ENCODE measurements around the gene PRSS3.

Gene PRSS3

GRCh38 chr9:33816327-33817252 is 21.2 kb downstream of the PRSS3 start, which contains the start of gene UBE2R2:
TSS of gene UBE2R2 (plus strand) at chr9:33817160. CDS start at chr9:33817758, 598 bp downstream.
- Histone ChIP-seq H4K91ac (ENCODE audit: low read length) (peak within 1 kb of the TSS; percentile 96), H3K27me3 (ENCODE audit: control insufficient read depth in 1 of 2, insufficient read depth in 1 of 2, low read length in 2 of 2) (no peaks in the 10 kb centered on the region), H3K27ac (ENCODE audit: low read length, poor library complexity, severe bottlenecking) (peak within 1 kb of the TSS; percentile 97), H3K79me1 (replicated peaks; ENCODE audit: low read length, poor library complexity, severe bottlenecking) (peaks cover 1% of the 10 kb centered on the region), H2BK120ac (ENCODE audit: low read depth, low read length) (peak within 1 kb of the TSS; percentile 99), H2BK15ac (ENCODE audit: low read depth, poor library complexity, severe bottlenecking) (peak within 1 kb of the TSS; percentile 97), H3K9ac (ENCODE audit: low read length) (peak within 1 kb of the TSS; percentile 99), H3K9me3 (ENCODE audit: control insufficient read depth, low read length) (no peaks in the 10 kb centered on the region), H3K36me3 (ENCODE audit: control insufficient read depth in 1 of 2, insufficient read depth in 2 of 2, low read depth in 1 of 2, low read length in 2 of 2) (no peaks in the 10 kb centered on the region), H3K4me1 (ENCODE audit: control insufficient read depth, insufficient read depth, low read depth, low read length) (peaks cover 12% of the 10 kb centered on the region), H4K8ac (ENCODE audit: low read length) (peak within 1 kb of the TSS; percentile 79), H2BK5ac (ENCODE audit: low read depth, low read length, poor library complexity, severe bottlenecking) (peak within 1 kb of the TSS; percentile 98), H3K14ac (ENCODE audit: low read length in 2 of 2) (peak within 1 kb of the TSS; percentile 94 to 98), H3K4me2 (ENCODE audit: low read length, poor library complexity, severe bottlenecking) (peak within 1 kb of the TSS; percentile 78), H3K4me3 (ENCODE audit: insufficient read depth in 1 of 2, low read depth in 1 of 2, low read length in 2 of 2) (peak within 1 kb of the TSS; percentile 93 to 99), H3K23ac (ENCODE audit: low read length in 2 of 2) (peak within 1 kb of the TSS in 1 of 2 experiments; percentile 96), H2BK12ac (ENCODE audit: low read length in 2 of 2) (peak within 1 kb of the TSS; percentile 61 to 63), H3K4ac (ENCODE audit: low read depth in 1 of 2, low read length in 2 of 2) (peak within 1 kb of the TSS; percentile 94 to 100), H3K18ac (ENCODE audit: low read depth in 1 of 2, low read length in 2 of 2) (peak within 1 kb of the TSS; percentile 99 to 100), H2AFZ (ENCODE audit: low read depth, low read length) (peak within 1 kb of the TSS; percentile 64), H2AK5ac (ENCODE audit: low read length, severe bottlenecking) (peak within 1 kb of the TSS; percentile 96)
- DNase-seq, result peak; percentile 94
- WGBS, result 3% methylated on average over 27 of the region's 66 CpGs

DNA sequence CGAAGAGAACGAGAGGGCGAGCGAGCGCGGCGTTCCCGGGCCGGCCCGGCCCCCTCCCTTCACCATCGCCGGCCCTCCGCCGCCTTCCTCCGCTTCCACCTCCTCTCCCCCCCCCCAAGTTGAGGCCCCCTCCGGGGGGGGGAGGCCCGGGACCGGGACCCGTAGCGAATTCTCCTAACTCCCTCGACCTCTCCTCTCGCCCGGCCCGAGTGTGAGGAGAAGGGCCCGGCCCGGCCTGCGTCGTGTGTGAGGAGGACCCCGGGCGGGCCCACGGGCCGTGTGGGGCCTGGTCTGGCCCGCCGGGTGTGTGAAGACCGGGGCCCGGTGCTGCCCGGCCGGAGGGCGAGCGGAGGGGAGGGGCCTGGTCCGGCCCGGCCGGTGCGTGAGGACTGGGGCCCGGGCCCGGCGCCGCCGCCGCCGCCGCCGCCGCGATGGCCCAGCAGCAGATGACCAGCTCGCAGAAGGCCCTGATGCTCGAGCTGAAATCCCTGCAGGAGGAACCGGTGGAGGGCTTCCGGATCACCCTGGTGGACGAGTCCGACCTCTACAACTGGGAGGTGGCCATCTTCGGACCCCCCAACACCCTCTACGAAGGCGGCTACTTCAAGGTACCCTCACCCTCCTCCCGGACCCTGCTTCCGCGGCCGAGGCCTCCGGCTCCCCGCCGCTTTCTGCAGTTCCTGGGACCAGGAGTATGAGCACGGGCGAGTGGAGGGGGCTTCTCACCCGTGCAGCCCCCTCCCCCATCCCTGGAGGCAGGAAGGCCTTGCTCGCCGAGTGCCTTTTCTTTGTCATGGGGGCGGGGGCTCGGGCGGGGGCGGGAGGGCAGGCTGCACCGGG is 22.2 kb downstream of the PRSS3 start:
- peak overlapping the region; percentile 98 to 100 for H3K18ac ChIP-seq (ENCODE audit: low read depth in 1 of 2, low read length in 2 of 2)
- H4K91ac ChIP-seq (ENCODE audit: low read length), result peak overlapping the region; percentile 87
- H2BK15ac ChIP-seq (ENCODE audit: low read depth, poor library complexity, severe bottlenecking), result peak overlapping the region; percentile 97
- peak overlapping the region; percentile 61 for H2AFZ ChIP-seq (ENCODE audit: low read depth, low read length)
- H3K36me3 ChIP-seq (ENCODE audit: control insufficient read depth in 1 of 2, insufficient read depth in 2 of 2, low read depth in 1 of 2, low read length in 2 of 2), result no peaks in the 10 kb centered on the region
- H3K4me1 ChIP-seq (ENCODE audit: control insufficient read depth, insufficient read depth, low read depth, low read length), result peaks cover 12% of the 10 kb centered on the region
- H2BK120ac ChIP-seq (ENCODE audit: low read depth, low read length), result peak overlapping the region; percentile 99
- peak overlapping the region; percentile 94 to 100 for H3K4ac ChIP-seq (ENCODE audit: low read depth in 1 of 2, low read length in 2 of 2)
- H2AK5ac ChIP-seq (ENCODE audit: low read length, severe bottlenecking), result peak overlapping the region; percentile 96
- H3K23ac ChIP-seq (ENCODE audit: low read length in 2 of 2), result peak overlapping the region in 1 of 2 experiments; percentile 96
- peak overlapping the region; percentile 67 for H4K8ac ChIP-seq (ENCODE audit: low read length)
- 1% methylated on average over 43 of the region's 81 CpGs for WGBS
- H3K9me3 ChIP-seq (ENCODE audit: control insufficient read depth, low read length), result no peaks in the 10 kb centered on the region
- H3K27me3 ChIP-seq (ENCODE audit: control insufficient read depth in 1 of 2, insufficient read depth in 1 of 2, low read length in 2 of 2), result no peaks in the 10 kb centered on the region
- peak overlapping the region; percentile 94 to 97 for H3K14ac ChIP-seq (ENCODE audit: low read length in 2 of 2)
- H3K4me3 ChIP-seq (ENCODE audit: insufficient read depth in 1 of 2, low read depth in 1 of 2, low read length in 2 of 2), result peak overlapping the region; percentile 93 to 99
- peaks cover 1% of the 10 kb centered on the region for H3K79me1 ChIP-seq (replicated peaks; ENCODE audit: low read length, poor library complexity, severe bottlenecking)
- H3K9ac ChIP-seq (ENCODE audit: low read length), result peak overlapping the region; percentile 99
- peak overlapping the region; percentile 98 for H2BK5ac ChIP-seq (ENCODE audit: low read depth, low read length, poor library complexity, severe bottlenecking)
- peak; percentile 89 for DNase-seq
- H3K4me2 ChIP-seq (ENCODE audit: low read length, poor library complexity, severe bottlenecking), result peak overlapping the region; percentile 61
- H2BK12ac ChIP-seq (ENCODE audit: low read length in 2 of 2), result peak overlapping the region in 1 of 2 experiments; percentile 63
- H3K27ac ChIP-seq (ENCODE audit: low read length, poor library complexity, severe bottlenecking), result peak overlapping the region; percentile 97

DNA sequence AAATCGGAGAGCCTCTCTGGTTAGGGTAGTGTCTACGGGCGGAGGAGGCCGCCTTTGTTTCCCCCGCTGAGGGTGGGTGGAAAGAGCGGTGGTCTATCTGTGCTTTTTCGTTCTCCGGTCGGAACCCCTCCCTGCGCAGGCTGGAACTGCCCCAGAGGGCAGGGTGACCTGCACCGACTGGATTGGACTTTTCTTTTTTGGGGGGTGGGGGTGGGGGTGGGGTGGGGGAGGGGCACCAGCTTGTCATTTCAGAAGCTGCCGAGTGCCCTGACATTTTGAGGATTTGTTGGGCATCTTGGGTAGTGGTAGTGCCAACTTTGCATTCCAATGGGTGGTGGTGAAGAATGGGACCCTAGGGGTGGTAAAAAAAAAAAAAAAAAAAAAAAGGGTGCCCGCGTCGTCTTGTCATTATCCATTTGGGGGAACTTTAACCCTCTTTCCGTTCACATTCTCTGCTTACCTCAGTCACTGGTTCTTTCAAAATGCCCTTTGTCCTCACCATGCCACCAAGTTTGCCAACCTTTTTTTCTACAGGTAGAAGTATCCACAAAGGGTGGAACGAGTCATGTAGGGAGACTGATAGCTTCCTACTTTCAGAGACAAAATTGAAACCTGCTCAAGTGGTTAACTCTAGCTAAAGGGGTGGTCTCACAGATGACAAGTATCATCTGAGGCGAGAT is 22.9 kb downstream of the PRSS3 start:
- Histone ChIP-seq H3K18ac (ENCODE audit: low read depth in 1 of 2, low read length in 2 of 2) (peak overlapping the region; percentile 88 to 98), H3K79me1 (replicated peaks; ENCODE audit: low read length, poor library complexity, severe bottlenecking) (peaks cover 1% of the 10 kb centered on the region), H3K4me2 (ENCODE audit: low read length, poor library complexity, severe bottlenecking) (peak overlapping the region; percentile 51), H3K36me3 (ENCODE audit: control insufficient read depth in 1 of 2, insufficient read depth in 2 of 2, low read depth in 1 of 2, low read length in 2 of 2) (no peaks in the 10 kb centered on the region), H3K27me3 (ENCODE audit: control insufficient read depth in 1 of 2, insufficient read depth in 1 of 2, low read length in 2 of 2) (no peaks in the 10 kb centered on the region), H2AFZ (ENCODE audit: low read depth, low read length) (no peak overlapping the region), H3K9ac (ENCODE audit: low read length) (peak overlapping the region; percentile 99), H2BK5ac (ENCODE audit: low read depth, low read length, poor library complexity, severe bottlenecking) (peak overlapping the region; percentile 73), H3K23ac (ENCODE audit: low read length in 2 of 2) (no peak overlapping the region), H2AK5ac (ENCODE audit: low read length, severe bottlenecking) (no peak overlapping the region), H3K4me1 (ENCODE audit: control insufficient read depth, insufficient read depth, low read depth, low read length) (peaks cover 12% of the 10 kb centered on the region), H3K4me3 (ENCODE audit: insufficient read depth in 1 of 2, low read depth in 1 of 2, low read length in 2 of 2) (peak overlapping the region; percentile 93 to 99), H3K27ac (ENCODE audit: low read length, poor library complexity, severe bottlenecking) (peak overlapping the region; percentile 97), H3K14ac (ENCODE audit: low read length in 2 of 2) (peak overlapping the region; percentile 93 to 94), H3K9me3 (ENCODE audit: control insufficient read depth, low read length) (no peaks in the 10 kb centered on the region), H2BK120ac (ENCODE audit: low read depth, low read length) (peak overlapping the region; percentile 99), H2BK15ac (ENCODE audit: low read depth, poor library complexity, severe bottlenecking) (no peak overlapping the region), H3K4ac (ENCODE audit: low read depth in 1 of 2, low read length in 2 of 2) (peak overlapping the region in 1 of 2 experiments; percentile 87), H4K91ac (ENCODE audit: low read length) (no peak overlapping the region), H2BK12ac (ENCODE audit: low read length in 2 of 2) (no peak overlapping the region), H4K8ac (ENCODE audit: low read length) (peak overlapping the region; percentile 63)
- DNase-seq, result peak; percentile 20
- WGBS, result under 1% methylated on average over 15 of the region's 18 CpGs
